ENCODE measurements around the gene RPL27. TPM values are rescaled to one million over a fixed set of nuclear protein-coding genes. Genes with fewer than 3 reads are reported as not detected.

The RPL27 gene
- total and polyA plus RNA-seq, 2 of the 13 experiments (the other 11 are each of a cell fraction or from before 2014, with no cell fraction given) = 1,585 to 5,840 TPM

DNA sequence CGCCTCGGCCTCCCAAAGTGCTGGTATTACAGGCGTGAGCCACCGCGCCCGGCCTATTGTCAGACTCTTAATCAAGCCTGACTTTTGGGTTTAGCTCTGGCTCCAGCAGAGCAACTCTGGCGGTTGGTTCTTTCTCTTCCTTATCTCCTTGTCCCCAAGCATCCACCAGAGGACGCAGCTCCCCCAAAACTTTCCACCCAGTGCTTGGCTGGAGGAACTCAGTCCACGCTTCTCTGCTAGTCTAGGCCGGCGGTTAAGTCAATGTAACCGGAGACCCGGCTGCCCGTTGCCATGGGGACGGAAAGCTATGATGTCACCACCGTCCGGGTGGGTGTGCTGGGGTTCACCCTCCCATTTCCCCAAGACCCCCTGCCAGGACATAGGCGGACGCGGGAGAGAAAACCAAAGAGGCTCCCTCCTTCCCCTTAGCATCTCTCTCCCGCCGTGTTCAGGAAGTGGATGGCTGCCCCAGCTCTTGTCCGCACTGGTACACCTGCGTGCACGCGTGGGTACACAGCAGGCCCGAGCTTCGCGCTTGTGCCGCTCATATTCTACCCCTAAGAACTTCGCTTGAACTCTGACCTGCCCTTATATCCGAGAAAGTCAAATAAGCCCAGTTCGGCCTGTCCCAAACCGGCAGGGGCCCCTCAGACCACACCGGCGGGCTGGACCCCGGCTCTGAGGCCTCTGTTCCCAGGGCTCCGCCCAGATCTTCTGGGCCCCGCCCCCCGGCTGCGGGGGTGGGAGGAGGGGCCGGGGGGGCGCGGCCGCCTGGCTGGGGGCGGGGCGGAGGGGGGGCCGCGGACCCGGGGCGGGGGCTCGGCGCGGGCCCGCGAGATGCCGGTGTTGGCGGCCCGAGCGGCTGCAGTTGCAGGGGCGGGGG is 26.4 kb downstream of the RPL27 start, which contains the start of gene RND2 (continued):
- TF ChIP-seq, protein P1, sequence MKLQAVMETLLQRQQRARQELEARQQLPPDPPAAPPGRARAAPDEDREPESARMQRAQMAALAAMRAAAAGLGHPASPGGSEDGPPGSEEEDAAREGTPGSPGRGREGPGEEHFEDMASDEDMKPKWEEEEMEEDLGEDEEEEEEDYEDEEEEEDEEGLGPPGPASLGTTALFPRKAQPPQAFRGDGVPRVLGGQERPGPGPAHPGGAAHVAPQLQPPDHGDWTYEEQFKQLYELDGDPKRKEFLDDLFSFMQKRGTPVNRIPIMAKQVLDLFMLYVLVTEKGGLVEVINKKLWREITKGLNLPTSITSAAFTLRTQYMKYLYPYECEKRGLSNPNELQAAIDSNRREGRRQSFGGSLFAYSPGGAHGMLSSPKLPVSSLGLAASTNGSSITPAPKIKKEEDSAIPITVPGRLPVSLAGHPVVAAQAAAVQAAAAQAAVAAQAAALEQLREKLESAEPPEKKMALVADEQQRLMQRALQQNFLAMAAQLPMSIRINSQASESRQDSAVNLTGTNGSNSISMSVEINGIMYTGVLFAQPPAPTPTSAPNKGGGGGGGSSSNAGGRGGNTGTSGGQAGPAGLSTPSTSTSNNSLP (IDR thresholded peaks at IDR 0.05; ENCODE audit: low read depth, low read length) = peak; percentile 41; the same call in 1 of the 2 replicates
- TF ChIP-seq, protein P2, sequence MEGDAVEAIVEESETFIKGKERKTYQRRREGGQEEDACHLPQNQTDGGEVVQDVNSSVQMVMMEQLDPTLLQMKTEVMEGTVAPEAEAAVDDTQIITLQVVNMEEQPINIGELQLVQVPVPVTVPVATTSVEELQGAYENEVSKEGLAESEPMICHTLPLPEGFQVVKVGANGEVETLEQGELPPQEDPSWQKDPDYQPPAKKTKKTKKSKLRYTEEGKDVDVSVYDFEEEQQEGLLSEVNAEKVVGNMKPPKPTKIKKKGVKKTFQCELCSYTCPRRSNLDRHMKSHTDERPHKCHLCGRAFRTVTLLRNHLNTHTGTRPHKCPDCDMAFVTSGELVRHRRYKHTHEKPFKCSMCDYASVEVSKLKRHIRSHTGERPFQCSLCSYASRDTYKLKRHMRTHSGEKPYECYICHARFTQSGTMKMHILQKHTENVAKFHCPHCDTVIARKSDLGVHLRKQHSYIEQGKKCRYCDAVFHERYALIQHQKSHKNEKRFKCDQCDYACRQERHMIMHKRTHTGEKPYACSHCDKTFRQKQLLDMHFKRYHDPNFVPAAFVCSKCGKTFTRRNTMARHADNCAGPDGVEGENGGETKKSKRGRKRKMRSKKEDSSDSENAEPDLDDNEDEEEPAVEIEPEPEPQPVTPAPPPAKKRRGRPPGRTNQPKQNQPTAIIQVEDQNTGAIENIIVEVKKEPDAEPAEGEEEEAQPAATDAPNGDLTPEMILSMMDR (CRISPR knock-in tag; IDR thresholded peaks at IDR 0.05) = peak; percentile 96
- peak; percentile 64; the same call in 1 of the 2 replicates for TF ChIP-seq MAX (IDR thresholded peaks at IDR 0.05)
- no peak for TF ChIP-seq ZBTB21 (CRISPR knock-in tag; IDR thresholded peaks at IDR 0.05)
- TF ChIP-seq ZNF775 (CRISPR knock-in tag; IDR thresholded peaks at IDR 0.05; ENCODE audit: borderline replicate concordance) = no peak
- TF ChIP-seq SALL1 (CRISPR knock-in tag; IDR thresholded peaks at IDR 0.05) = peak; percentile 76
- TF ChIP-seq PHF20 (CRISPR knock-in tag; IDR thresholded peaks at IDR 0.05) = peak; percentile 43; the same call in 1 of the 2 replicates
- peak; percentile 55; the same call in 1 of the 2 replicates for TF ChIP-seq ZNF335 (CRISPR knock-in tag; IDR thresholded peaks at IDR 0.05)
- peak; percentile 37; the same call in 1 of the 2 replicates for TF ChIP-seq ZNF430 (CRISPR knock-in tag; IDR thresholded peaks at IDR 0.05)
- TF ChIP-seq HIVEP1 (CRISPR knock-in tag; IDR thresholded peaks at IDR 0.05) = 0 out of 2 replicates have a peak, but pooled peaks have one; percentile 19
- TF ChIP-seq, protein P3, sequence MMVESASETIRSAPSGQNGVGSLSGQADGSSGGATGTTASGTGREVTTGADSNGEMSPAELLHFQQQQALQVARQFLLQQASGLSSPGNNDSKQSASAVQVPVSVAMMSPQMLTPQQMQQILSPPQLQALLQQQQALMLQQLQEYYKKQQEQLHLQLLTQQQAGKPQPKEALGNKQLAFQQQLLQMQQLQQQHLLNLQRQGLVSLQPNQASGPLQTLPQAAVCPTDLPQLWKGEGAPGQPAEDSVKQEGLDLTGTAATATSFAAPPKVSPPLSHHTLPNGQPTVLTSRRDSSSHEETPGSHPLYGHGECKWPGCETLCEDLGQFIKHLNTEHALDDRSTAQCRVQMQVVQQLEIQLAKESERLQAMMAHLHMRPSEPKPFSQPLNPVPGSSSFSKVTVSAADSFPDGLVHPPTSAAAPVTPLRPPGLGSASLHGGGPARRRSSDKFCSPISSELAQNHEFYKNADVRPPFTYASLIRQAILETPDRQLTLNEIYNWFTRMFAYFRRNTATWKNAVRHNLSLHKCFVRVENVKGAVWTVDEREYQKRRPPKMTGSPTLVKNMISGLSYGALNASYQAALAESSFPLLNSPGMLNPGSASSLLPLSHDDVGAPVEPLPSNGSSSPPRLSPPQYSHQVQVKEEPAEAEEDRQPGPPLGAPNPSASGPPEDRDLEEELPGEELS (CRISPR knock-in tag; IDR thresholded peaks at IDR 0.05) = peak; percentile 52
- no peak for TF ChIP-seq ARID2 (CRISPR knock-in tag; IDR thresholded peaks at IDR 0.05; ENCODE audit: borderline replicate concordance)
- 0 out of 2 replicates have a peak, but pooled peaks have one; percentile 39 for TF ChIP-seq SRY (CRISPR knock-in tag; IDR thresholded peaks at IDR 0.05)
- TF ChIP-seq SAFB2 (CRISPR knock-in tag; IDR thresholded peaks at IDR 0.05; ENCODE audit: borderline replicate concordance, low read depth) = no peak
- TF ChIP-seq HNRNPK (IDR thresholded peaks at IDR 0.05; ENCODE audit: low read depth, low read length, poor library complexity, severe bottlenecking) = no peak
- TF ChIP-seq SOX6 (IDR thresholded peaks at IDR 0.05) = no peak
- peak; percentile 56 for TF ChIP-seq SOX6 (CRISPR knock-in tag; IDR thresholded peaks at IDR 0.05)
- peak; percentile 59; the same call in 1 of the 2 replicates for TF ChIP-seq ZBTB42 (CRISPR knock-in tag; IDR thresholded peaks at IDR 0.05)

All from HepG2 (cell line).